ENCODE results near the gene KRT86.
"Not testable (repeated sequence)": the region's sequence is repeated elsewhere in the genome, so short reads cannot be mapped to it uniquely, and the experiment has no call there.

Gene KRT86

DNA sequence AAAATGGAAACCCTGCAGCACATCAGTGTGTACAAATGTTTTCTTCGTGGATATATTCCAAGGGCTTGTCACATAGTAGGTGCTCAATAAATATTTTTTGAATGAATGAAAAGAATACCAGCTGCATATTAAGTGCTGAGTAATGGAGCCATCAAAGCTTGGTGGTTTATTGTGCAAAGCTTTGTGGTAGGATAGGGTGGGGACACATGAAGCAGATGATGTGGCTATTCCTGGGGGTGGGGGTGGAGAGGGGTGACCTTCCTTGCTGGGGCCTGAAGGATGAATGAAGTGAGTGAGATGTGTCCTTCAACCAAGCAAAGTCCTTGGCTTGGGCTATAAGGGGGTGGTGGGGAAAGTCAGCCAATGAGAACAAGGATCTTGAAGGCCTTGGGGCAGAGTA lies 21.2 kb downstream of the KRT86 start:
- DNase-seq, result no peak

DNA sequence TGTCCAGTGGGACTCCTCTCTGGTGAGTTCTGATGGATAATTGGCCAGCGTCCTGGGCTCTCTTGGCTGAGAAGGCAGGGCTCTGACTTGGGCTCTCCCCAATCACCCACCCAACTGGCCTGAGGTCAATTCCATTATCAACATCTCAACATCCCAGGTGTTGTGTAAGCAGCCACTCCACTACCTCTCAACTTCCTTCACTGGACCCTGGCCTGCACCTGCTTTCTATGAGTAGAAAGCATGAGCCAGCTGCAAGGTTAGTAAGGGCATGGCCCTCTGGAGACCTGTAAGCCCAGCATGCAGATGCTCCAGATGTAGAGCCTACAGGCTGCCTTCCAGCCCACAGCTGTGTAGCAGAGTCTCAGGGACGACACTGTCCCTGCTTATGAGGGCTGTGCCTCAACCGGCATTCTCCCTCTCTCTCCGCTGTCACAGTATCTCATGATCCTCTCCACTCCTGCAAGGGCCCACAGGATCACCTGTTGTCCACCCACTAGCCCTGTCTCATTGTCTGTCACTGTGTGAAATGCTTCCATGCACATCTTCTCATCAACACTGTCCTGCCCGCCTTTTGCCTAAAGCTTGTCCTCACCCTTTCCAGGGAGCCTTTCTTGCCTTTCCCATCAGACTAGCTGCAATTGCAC lies 22.2 kb downstream of the KRT86 start:
- DNase-seq, result no peak

DNA sequence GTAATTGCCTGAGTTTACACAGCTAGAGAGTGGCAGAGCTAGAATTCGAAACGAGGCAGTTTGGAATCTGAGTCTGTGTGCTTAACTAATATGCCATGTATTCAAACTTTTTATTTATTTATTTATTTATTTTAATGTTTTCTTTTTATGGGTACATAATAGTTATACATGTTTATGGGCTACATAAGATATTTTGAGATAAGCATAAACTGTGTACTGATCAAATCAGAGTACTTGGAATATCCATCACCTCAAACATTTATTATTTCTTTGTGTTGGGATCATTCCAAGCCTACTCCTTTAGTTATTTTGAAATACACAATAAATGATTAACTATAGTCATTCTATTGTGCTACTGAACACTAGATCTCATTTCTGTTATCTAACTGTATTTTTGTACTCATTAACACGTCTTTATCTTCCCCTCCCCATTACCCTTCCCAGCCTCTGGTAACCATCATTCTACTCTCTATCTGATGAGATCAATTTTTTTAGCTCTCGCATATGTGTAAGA lies 24.3 kb downstream of the KRT86 start:
- no peak for DNase-seq

DNA sequence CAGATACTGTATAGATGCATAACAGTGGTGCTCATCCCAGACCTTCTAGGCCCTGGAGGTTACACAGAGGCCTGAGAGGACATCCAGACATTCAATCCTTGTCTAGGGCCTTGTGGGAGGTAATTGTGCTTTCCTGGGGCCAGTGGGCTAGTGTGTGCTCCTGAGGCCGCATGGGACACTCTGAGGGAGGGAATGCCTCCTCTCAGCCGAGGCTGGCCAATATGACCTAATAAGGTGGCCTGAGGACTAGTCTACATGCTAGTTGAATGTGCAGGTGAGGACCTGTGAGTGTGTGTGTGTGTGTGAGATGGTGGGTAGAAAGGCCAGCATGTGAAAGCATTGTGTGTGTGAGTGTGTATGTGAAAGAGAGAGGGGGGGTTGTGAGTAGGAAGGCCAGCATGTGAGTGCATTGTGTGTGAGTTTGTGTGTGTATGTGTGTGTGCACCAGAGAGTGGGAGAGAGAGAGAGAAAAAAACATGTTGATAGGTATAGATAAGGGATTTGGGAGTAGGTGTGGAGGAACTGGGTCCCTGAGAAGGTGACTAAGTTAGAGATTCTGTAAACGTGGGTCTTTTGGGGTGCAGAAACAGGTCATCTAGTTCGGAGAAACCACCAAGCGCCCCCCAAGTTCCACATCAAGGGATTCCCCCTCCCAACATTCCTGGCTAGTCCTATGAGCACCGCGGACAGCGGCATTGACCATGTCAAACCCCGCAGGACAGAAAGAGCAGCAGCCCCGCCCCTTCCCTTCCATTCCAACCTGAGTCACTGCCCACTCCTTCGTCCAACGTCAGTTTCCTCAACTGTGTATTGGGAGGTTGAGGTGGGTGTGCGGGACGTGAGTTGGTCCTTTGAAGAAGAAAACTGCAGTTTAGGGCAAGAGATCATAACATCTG lies 26.6 kb downstream of the KRT86 start:
- no peak for DNase-seq

DNA sequence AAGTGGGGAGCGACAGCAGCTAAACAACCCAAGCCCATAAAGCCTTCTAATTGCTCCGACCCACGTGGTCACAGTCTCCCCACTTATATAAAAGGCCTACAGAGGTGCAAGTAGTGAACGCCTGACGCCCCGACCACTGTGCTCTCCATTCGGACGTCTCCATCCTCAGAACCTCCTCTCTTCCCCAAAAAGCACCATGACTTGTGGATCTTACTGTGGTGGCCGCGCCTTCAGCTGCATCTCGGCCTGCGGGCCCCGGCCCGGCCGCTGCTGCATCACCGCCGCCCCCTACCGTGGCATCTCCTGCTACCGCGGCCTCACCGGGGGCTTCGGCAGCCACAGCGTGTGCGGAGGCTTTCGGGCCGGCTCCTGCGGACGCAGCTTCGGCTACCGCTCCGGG lies 27.3 kb downstream of the KRT86 start:
- not testable (repeated sequence) for DNase-seq

DNA sequence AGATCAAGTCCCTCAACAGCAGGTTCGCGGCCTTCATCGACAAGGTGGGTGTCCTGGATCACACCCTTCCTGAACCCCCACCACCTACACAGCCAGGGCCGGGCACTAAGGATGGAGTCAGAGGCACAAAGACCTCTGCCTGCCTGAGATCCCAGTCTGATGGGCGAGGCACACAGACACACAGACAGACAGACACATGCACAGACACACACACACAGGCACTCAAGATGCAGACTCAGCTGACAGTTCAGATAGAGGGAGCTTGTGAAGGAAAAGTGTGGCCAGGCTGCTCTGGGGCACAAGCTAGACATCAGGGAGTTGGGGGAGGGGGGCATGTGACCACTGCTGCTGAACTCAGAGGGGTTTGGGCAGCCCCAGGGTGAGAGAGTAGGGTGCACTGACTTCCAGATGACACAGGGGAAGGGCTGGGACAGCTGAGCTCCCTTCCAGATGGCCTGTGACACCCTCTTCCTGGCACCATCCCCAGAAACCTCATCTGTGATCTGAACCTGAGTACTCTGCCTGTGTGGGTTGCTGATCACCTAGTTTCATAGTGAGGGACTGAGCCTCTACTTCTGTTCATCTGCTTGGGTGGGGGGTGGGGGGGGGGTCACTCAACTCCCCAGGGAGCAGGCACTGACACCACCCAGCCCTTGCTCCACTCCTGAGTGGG lies 27.9 kb downstream of the KRT86 start:
- DNase-seq, result not testable (repeated sequence)

DNA sequence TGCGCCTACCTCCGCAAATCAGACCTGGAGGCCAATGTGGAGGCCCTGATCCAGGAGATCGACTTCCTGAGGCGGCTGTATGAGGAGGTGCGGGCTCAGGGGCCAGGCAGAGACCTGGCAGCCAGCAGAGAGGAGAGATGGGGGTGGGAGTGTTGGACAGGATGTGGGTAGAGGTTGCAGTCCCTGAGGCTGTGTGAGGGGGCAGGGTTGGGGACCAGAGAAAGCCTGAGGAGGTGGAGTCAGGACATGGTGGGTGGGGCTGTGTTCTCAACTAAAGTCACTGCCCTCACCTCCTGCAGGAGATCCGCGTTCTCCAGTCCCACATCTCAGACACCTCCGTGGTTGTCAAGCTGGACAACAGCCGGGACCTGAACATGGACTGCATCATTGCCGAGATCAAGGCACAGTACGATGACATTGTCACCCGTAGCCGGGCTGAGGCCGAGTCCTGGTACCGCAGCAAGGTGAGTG lies 30.5 kb downstream of the KRT86 start:
- DNase-seq, result not testable (repeated sequence)

- no peak for DNase-seq
Observed at GRCh38 chr12:52305921-52306705, 31.7 kb downstream of the KRT86 start.

- no peak for DNase-seq
Observed at GRCh38 chr12:52306731-52307130, 32.3 kb downstream of the KRT86 start.

DNA sequence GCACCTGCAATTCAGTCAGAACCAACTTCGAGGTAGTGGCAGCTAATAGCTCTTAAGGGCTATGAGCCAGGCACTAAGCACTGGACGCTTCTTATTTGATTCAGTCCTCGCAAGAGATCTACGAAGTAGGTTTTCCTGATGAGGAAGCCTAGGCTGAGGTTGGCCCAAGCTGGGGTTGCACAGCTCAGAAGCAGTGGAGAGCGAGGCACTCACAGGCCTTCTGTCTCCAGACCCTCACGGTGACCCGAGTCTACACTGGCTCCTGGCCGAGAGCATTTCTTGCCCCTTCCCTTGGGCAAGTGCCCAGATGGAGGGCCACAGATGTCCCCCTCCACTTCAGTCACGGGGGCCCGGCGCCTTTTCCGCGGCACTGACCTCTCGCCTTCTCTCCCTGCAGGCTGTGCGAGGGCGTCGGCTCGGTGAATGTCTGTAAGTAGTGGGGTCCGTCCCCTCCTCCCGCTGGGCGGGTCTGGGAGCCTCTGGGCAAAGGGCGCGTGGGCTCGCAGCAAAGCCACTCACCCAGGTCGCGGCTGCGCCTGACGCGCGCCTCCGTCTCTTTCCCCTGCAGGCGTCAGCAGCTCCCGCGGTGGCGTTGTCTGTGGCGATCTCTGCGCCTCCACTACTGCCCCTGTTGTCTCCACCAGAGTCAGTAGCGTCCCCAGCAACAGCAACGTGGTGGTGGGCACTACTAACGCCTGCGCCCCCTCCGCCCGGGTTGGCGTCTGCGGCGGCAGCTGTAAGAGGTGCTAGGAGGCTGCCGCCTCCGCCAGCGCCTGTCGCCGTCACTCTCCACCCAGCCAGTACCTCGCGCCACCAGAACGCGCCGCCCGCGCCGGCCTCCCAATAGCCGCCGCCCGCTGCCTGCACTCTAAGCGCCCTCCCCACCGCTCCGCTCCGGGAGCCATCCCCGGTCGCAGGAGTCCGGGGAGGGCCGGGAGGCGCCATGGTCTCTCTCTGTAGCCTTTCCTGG lies 33.7 kb downstream of the KRT86 start:
- DNase-seq, result peak; percentile 80

DNA sequence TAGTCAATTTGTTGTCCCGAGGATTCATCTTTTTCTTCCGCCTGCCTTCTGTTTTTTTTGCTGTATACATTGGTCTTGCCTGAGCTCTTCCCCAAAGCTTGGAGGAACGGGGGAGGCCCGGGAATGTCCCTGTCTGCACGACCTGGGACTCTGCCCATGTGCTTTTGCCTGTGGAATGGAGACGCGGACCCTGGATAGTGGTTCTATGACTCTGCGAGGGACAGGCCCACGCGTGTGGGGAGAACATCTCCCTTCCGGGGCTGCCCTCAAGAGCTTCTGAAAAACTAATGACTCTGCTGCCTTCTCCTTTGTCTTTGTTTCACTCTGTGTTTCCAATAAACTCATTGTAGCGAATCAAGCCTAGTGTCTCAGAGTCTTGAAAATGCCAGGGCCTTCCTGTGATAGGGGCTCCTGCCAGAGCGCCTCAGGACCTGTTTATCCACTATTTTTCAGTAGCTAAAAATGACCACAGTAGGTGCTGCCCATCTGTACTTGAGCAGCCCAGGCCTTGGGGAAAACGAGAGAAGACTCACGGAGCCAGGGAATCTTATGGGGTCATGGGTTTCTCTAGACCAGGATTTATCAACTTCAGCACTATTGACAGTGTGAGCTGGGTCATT lies 34.5 kb downstream of the KRT86 start:
- DNase-seq, result no peak

DNA sequence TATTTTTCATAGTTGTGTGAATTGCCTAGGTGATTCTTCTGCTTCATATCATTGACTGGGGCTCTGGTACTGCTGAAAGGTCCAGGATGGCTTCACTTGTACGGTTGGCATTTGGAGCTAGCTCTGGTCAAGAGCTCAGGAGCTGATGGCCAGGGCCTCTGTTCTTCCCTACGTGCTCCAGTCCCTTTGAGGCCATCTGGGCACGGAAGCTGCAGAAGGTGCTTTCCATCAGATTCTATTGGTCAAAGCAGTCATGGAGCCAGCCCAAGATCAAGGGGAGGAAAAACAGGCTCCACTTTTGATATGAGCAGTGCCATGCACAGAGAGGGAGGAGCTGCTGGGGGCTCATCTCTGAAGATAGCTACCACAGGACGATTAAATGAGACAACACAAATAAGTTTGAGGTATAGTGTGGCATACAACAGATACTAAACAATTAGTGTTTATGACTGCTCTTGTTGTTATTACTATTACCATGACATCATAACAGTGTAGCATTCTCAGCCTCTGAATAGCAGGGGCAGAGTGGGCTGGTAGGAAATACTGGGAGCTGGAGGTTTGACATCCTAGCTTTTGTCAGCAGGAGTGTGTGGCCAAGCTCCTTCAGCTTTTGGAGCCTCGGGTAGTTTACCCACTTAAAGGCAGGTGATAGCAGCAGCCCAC lies 36.3 kb downstream of the KRT86 start:
- DNase-seq, result no peak

GRCh38 chr12:52311285-52311648 lies 36.8 kb downstream of the KRT86 start:
- no peak for DNase-seq

- no peak for DNase-seq
Observed at GRCh38 chr12:52312086-52312485, 37.6 kb downstream of the KRT86 start.

GRCh38 chr12:52313461-52313860 lies 39.0 kb downstream of the KRT86 start:
- no peak for DNase-seq

DNA sequence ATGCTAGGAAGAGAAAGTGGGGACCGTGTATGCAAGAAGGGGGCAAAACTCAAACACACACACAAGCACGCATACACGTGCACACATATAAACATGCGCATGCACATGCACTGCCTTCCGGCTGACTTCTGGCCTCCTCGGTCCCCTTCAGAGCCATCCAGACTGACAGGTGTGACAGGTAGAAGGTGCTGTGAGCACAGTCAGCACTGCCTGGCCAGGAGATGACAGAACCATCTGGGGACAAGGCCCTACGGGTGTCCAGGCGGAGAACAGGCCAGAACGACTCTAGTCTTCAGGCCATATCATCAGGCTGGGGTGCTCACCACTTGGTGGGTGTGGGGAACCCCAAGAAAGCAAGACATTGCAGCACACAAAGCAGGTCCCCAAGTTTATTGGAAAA lies 39.5 kb downstream of the KRT86 start:
- DNase-seq, result no peak

- no peak for DNase-seq
Observed at GRCh38 chr12:52314511-52314910, 40.1 kb downstream of the KRT86 start.

DNA sequence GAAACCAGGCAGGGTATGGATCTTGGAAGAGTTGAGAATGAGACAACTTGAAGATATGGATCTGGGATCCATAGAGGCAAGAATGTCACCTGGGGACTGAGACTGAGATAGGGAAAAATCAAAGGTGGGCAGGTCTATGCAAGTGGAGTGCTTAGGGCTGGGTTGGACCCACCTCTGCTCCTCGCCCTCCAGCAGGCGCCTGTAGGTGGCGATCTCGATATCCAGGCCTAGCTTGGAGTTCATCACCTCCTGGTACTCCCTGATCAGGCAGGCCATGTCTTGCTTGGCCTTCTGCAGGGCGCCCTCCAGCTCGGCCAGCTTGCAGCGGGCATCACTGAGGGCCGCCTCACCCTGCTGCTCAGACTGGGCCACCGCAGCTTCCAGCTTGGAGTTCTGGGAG lies 41.3 kb downstream of the KRT86 start:
- DNase-seq, result peak; percentile 36

GRCh38 chr12:52316290-52316689 lies 41.8 kb downstream of the KRT86 start:
- no peak for DNase-seq

DNA sequence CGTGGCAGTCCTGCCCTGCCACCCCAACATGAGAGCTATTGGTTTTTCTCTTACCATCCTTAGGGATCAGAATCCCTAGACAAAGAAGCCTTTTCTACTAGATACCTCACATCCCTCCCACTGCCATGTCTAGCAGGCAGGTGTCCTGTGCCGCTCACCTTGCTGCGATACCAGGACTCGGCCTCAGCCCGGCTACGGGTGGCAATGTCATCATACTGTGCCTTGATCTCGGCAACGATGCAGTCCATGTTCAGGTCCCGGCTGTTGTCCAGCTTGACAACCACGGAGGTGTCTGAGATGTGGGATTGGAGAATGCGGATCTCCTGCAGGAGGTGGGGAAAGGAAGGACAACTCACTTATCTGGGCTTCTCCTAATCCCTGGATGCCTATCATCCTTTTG lies 42.3 kb downstream of the KRT86 start:
- no peak for DNase-seq

All from NCI-H146 (cell line).